ENCODE results near the gene SLC16A4.

DNA sequence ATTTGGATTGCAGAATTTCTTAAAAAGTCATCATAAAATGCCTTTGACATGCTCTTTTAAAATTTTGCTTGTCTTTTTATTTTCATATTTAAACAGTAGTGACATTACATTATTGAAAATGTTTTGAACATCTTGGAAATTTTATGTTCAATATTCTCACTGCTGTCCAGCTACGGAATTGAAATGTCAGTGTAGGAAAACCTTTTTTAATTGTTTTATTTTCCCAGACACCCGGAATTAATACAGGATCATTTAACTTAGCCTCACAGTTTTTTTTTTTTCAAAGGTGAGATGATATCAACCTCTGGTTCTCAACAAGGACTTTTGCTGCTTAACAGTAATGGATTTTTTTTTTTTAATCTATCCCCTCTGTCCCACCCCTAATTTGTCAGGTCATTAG lies 47.6 kb downstream of the SLC16A4 start:
- TF ChIP-seq, protein P1, sequence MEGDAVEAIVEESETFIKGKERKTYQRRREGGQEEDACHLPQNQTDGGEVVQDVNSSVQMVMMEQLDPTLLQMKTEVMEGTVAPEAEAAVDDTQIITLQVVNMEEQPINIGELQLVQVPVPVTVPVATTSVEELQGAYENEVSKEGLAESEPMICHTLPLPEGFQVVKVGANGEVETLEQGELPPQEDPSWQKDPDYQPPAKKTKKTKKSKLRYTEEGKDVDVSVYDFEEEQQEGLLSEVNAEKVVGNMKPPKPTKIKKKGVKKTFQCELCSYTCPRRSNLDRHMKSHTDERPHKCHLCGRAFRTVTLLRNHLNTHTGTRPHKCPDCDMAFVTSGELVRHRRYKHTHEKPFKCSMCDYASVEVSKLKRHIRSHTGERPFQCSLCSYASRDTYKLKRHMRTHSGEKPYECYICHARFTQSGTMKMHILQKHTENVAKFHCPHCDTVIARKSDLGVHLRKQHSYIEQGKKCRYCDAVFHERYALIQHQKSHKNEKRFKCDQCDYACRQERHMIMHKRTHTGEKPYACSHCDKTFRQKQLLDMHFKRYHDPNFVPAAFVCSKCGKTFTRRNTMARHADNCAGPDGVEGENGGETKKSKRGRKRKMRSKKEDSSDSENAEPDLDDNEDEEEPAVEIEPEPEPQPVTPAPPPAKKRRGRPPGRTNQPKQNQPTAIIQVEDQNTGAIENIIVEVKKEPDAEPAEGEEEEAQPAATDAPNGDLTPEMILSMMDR (conservative IDR thresholded peaks at IDR 0.05; ENCODE audit: low read depth in 2 of 2) = no peak
- TF ChIP-seq EZH2phosphoT487 (IDR thresholded peaks at IDR 0.05; ENCODE audit: unreplicated experiment) (no peak), POLR2AphosphoS5 (IDR thresholded peaks at IDR 0.05; ENCODE audit: low read depth) (no peak), EZH2 (IDR thresholded peaks at IDR 0.05; ENCODE audit: low read depth, unreplicated experiment) (no peak), STAT1 (IDR thresholded peaks at IDR 0.05; ENCODE audit: unreplicated experiment) (no peak), JUNB (IDR thresholded peaks at IDR 0.05; ENCODE audit: unreplicated experiment) (no peak), CREB1 (CRISPR knock-in tag; IDR thresholded peaks at IDR 0.05; ENCODE audit: low read depth) (no peak), NANOG (IDR thresholded peaks at IDR 0.05; ENCODE audit: borderline replicate concordance) (no peak), ZNF114 (CRISPR knock-in tag; IDR thresholded peaks at IDR 0.05) (no peak)
- TF ChIP-seq, protein P2, sequence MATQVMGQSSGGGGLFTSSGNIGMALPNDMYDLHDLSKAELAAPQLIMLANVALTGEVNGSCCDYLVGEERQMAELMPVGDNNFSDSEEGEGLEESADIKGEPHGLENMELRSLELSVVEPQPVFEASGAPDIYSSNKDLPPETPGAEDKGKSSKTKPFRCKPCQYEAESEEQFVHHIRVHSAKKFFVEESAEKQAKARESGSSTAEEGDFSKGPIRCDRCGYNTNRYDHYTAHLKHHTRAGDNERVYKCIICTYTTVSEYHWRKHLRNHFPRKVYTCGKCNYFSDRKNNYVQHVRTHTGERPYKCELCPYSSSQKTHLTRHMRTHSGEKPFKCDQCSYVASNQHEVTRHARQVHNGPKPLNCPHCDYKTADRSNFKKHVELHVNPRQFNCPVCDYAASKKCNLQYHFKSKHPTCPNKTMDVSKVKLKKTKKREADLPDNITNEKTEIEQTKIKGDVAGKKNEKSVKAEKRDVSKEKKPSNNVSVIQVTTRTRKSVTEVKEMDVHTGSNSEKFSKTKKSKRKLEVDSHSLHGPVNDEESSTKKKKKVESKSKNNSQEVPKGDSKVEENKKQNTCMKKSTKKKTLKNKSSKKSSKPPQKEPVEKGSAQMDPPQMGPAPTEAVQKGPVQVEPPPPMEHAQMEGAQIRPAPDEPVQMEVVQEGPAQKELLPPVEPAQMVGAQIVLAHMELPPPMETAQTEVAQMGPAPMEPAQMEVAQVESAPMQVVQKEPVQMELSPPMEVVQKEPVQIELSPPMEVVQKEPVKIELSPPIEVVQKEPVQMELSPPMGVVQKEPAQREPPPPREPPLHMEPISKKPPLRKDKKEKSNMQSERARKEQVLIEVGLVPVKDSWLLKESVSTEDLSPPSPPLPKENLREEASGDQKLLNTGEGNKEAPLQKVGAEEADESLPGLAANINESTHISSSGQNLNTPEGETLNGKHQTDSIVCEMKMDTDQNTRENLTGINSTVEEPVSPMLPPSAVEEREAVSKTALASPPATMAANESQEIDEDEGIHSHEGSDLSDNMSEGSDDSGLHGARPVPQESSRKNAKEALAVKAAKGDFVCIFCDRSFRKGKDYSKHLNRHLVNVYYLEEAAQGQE (IDR thresholded peaks at IDR 0.05; ENCODE audit: unreplicated experiment) = no peak
- TF ChIP-seq, protein P3, sequence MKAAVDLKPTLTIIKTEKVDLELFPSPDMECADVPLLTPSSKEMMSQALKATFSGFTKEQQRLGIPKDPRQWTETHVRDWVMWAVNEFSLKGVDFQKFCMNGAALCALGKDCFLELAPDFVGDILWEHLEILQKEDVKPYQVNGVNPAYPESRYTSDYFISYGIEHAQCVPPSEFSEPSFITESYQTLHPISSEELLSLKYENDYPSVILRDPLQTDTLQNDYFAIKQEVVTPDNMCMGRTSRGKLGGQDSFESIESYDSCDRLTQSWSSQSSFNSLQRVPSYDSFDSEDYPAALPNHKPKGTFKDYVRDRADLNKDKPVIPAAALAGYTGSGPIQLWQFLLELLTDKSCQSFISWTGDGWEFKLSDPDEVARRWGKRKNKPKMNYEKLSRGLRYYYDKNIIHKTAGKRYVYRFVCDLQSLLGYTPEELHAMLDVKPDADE (IDR thresholded peaks at IDR 0.05) = no peak
- TF ChIP-seq, protein P4, sequence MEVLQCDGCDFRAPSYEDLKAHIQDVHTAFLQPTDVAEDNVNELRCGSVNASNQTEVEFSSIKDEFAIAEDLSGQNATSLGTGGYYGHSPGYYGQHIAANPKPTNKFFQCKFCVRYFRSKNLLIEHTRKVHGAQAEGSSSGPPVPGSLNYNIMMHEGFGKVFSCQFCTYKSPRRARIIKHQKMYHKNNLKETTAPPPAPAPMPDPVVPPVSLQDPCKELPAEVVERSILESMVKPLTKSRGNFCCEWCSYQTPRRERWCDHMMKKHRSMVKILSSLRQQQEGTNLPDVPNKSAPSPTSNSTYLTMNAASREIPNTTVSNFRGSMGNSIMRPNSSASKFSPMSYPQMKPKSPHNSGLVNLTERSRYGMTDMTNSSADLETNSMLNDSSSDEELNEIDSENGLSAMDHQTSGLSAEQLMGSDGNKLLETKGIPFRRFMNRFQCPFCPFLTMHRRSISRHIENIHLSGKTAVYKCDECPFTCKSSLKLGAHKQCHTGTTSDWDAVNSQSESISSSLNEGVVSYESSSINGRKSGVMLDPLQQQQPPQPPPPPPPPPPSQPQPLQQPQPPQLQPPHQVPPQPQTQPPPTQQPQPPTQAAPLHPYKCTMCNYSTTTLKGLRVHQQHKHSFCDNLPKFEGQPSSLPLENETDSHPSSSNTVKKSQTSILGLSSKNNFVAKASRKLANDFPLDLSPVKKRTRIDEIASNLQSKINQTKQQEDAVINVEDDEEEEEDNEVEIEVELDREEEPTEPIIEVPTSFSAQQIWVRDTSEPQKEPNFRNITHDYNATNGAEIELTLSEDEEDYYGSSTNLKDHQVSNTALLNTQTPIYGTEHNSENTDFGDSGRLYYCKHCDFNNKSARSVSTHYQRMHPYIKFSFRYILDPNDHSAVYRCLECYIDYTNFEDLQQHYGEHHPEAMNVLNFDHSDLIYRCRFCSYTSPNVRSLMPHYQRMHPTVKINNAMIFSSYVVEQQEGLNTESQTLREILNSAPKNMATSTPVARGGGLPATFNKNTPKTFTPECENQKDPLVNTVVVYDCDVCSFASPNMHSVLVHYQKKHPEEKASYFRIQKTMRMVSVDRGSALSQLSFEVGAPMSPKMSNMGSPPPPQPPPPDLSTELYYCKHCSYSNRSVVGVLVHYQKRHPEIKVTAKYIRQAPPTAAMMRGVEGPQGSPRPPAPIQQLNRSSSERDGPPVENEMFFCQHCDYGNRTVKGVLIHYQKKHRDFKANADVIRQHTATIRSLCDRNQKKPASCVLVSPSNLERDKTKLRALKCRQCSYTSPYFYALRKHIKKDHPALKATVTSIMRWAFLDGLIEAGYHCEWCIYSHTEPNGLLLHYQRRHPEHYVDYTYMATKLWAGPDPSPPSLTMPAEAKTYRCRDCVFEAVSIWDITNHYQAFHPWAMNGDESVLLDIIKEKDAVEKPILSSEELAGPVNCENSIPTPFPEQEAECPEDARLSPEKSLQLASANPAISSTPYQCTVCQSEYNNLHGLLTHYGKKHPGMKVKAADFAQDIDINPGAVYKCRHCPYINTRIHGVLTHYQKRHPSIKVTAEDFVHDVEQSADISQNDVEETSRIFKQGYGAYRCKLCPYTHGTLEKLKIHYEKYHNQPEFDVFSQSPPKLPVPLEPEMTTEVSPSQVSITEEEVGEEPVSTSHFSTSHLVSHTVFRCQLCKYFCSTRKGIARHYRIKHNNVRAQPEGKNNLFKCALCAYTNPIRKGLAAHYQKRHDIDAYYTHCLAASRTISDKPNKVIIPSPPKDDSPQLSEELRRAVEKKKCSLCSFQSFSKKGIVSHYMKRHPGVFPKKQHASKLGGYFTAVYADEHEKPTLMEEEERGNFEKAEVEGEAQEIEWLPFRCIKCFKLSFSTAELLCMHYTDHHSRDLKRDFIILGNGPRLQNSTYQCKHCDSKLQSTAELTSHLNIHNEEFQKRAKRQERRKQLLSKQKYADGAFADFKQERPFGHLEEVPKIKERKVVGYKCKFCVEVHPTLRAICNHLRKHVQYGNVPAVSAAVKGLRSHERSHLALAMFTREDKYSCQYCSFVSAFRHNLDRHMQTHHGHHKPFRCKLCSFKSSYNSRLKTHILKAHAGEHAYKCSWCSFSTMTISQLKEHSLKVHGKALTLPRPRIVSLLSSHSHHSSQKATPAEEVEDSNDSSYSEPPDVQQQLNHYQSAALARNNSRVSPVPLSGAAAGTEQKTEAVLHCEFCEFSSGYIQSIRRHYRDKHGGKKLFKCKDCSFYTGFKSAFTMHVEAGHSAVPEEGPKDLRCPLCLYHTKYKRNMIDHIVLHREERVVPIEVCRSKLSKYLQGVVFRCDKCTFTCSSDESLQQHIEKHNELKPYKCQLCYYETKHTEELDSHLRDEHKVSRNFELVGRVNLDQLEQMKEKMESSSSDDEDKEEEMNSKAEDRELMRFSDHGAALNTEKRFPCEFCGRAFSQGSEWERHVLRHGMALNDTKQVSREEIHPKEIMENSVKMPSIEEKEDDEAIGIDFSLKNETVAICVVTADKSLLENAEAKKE (CRISPR knock-in tag; IDR thresholded peaks at IDR 0.05) = no peak

Measured in GM23338 (cell line).